HepG2 (cell line): ENCODE data around the gene S1PR3.

Experiments used
- KLF16 ChIP-seq, 2 experiments: sonication (generic) in 1 of 2; formaldehyde crosslinking in 1 of 2; IDR thresholded peaks; 2 replicates each; pipeline versions ENCODE4 v1.6.1 to v1.8.0; 2016 to 2023; ENCODE audit warnings: missing genetic modification reagents in 2 of 2, missing compliant biosample characterization in 1 of 2
- STAG1 ChIP-seq: sonication (generic); formaldehyde crosslinking; IDR thresholded peaks from 2 replicates; pipeline ENCODE4 v1.4.0; 2020; ENCODE audit warnings: missing genetic modification reagents
- ZNF749 ChIP-seq: sonication (generic); formaldehyde crosslinking; IDR thresholded peaks from 2 replicates; pipeline ENCODE4 v1.8.0; 2022; ENCODE audit warnings: mild to moderate bottlenecking, missing genetic modification reagents, moderate library complexity, borderline replicate concordance

DNA sequence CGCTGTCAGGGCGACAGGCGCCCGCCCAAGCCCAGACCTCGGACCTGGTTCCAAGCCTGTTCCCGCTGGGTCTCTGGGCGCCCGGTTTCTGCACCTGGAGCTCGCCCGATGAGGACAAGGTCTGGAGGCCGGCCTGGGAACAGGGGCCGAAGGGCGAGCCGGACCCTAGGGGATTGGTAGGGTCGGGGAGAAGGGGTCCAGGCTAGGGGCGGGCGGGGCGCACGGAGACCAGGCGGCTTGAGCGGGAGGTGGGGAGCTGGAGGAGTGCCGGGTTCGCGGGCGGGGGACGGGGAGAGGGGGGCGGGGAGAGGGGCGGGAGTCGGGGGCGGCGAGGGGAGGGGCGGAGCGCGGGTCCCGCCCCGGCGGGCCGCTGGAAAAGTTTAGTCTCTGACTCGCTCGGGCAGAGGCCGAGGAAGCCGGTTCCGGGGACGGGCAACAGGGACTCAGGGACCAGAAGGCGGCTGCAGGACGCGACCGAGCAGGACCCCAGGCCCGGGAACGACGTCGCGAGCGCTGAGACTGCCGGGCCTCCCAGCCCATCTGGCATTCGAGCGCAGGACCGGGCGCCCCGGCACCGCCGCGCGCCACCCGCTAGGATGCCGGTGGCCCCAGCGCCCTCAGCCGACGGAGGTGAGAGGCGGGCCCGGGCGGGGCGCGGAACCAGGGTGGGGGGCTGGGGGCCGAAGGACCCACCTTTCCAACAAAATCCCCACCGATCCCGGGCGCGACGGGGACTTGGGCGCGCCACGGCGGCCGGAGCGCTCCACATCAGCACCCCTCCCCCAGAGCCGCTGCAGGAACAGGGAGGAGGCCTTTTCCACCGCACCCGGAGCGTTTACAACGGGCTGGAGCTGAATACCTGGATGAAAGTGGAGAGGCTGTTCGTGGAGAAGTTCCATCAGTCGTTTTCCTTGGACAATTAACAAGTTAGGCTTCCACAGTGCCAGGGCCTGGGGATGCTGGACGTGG is at the start of gene S1PR3:
- TF ChIP-seq STAG1 (CRISPR knock-in tag) = no peak
- TF ChIP-seq KLF16 (CRISPR knock-in tag; IDR thresholded peaks at IDR 0.05) = no peak
- TF ChIP-seq ZNF749 (CRISPR knock-in tag) = no peak
